Neural crest cell (in vitro differentiated cells): ENCODE results near the gene KIAA0753. TPM values are rescaled to one million over a fixed set of nuclear protein-coding genes. Genes with fewer than 3 reads are reported as not detected.

Experiments
- DNase-seq: peaks from one replicate; pipeline ENCODE4 v3.0.0; 2021; ENCODE audit warnings: low read depth, mixed read lengths, low spot score
- H3K27ac Mint-ChIP-seq: one replicate; pipeline ENCODE4 v1.8.0; 2021; ENCODE audit warnings: mild to moderate bottlenecking, mixed read lengths; ENCODE audit not compliant: unreplicated experiment
- H3K27me3 Mint-ChIP-seq: 2 replicates; pipeline ENCODE4 v1.8.0; 2021; ENCODE audit warnings: low read depth, mild to moderate bottlenecking, mixed read lengths
- H3K36me3 Mint-ChIP-seq: 2 replicates; pipeline ENCODE4 v1.8.0; 2021; ENCODE audit warnings: low read depth, mild to moderate bottlenecking, mixed read lengths
- H3K4me1 Mint-ChIP-seq: 2 replicates; pipeline ENCODE4 v1.8.0; 2021; ENCODE audit warnings: mixed read lengths
- H3K4me3 Mint-ChIP-seq: one replicate; pipeline ENCODE4 v1.8.0; 2021; ENCODE audit warnings: mild to moderate bottlenecking, mixed read lengths
- H3K9me3 Mint-ChIP-seq: 2 replicates; pipeline ENCODE4 v1.8.0; 2021; ENCODE audit warnings: mixed read lengths
- CTCF ChIP-seq: fragments of 200-600 bp; sonication (generic); conservative IDR thresholded peaks from 2 replicates; pipeline ENCODE4 v1.5.0; 2021; ENCODE audit warnings: antibody characterized with exemption, mild to moderate bottlenecking
- total RNA-seq: library from RNA; stranded (reverse); gene quantifications from 2 replicates; pipeline ENCODE4 v1.2.1, GENCODE V29; 2021

KIAA0753 gene
- total RNA-seq, 1 donor from 2014 or later, result 44.1 TPM

GRCh38 chr17:6570731-6571451 lies 69.6 kb downstream of the KIAA0753 start:
- Mint-ChIP-seq H3K9me3 (no peaks in the 10 kb centered on the region), H3K27ac (no peak overlapping the region), H3K36me3 (peaks cover 6% of the 10 kb centered on the region), H3K27me3 (peaks cover 8% of the 10 kb centered on the region), H3K4me1 (peaks cover 45% of the 10 kb centered on the region), H3K4me3 (peak overlapping the region; percentile 23)
- DNase-seq, result no peak
- TF ChIP-seq CTCF, result no peak

- peaks cover 8% of the 10 kb centered on the region for H3K27me3 Mint-ChIP-seq
- peak overlapping the region; percentile 35 for H3K27ac Mint-ChIP-seq
- H3K4me3 Mint-ChIP-seq, result peak overlapping the region; percentile 39
- no peak for TF ChIP-seq CTCF
- peaks cover 32% of the 10 kb centered on the region for H3K4me1 Mint-ChIP-seq
- H3K36me3 Mint-ChIP-seq, result no peaks in the 10 kb centered on the region
- H3K9me3 Mint-ChIP-seq, result no peaks in the 10 kb centered on the region
- DNase-seq, result no peak
Measured at GRCh38 chr17:6569370-6570285, 70.9 kb downstream of the KIAA0753 start.

- no peak for TF ChIP-seq CTCF
- Mint-ChIP-seq H3K27ac (no peak overlapping the region), H3K9me3 (no peaks in the 10 kb centered on the region), H3K36me3 (no peaks in the 10 kb centered on the region), H3K27me3 (peaks cover 8% of the 10 kb centered on the region), H3K4me1 (peaks cover 30% of the 10 kb centered on the region), H3K4me3 (no peak overlapping the region)
- no peak for DNase-seq
Measured at GRCh38 chr17:6568184-6568758, 72.2 kb downstream of the KIAA0753 start.

DNA sequence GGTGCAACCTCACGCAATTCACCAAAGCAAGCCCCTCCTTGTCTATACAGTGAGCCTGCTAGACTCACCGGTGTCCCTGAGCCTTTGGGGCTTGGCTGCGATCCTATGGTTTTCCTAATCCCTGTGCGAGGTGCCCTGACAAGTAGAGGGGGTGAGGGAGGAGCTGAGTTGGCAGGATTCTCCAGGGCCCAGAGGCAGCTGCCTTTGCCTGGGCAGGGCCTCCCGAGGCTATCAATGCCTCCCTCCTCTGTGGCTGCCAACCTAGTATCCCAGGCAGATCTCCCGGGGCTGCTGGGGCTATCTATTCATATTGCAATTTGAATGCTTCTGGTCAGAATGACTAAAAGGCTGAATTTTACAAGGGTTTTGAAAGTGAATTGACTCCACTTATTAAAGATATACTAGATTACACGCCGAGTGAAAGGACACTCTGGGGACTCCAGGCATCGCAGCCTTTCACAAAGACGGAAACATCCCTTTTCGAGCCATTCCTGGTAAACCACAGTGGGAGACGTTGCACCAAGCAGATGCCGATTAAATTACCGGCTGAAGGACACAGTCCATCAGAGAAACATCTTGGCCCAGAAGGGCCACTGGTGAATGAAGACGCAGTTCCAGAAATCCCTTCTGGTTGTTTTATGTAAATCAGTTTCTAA lies 72.9 kb downstream of the KIAA0753 start:
- H3K27me3 Mint-ChIP-seq, result peaks cover 8% of the 10 kb centered on the region
- no peaks in the 10 kb centered on the region for H3K9me3 Mint-ChIP-seq
- no peak for DNase-seq
- no peaks in the 10 kb centered on the region for H3K36me3 Mint-ChIP-seq
- peaks cover 28% of the 10 kb centered on the region for H3K4me1 Mint-ChIP-seq
- H3K4me3 Mint-ChIP-seq, result peak overlapping the region; percentile 36
- no peak for TF ChIP-seq CTCF
- H3K27ac Mint-ChIP-seq, result no peak overlapping the region

DNA sequence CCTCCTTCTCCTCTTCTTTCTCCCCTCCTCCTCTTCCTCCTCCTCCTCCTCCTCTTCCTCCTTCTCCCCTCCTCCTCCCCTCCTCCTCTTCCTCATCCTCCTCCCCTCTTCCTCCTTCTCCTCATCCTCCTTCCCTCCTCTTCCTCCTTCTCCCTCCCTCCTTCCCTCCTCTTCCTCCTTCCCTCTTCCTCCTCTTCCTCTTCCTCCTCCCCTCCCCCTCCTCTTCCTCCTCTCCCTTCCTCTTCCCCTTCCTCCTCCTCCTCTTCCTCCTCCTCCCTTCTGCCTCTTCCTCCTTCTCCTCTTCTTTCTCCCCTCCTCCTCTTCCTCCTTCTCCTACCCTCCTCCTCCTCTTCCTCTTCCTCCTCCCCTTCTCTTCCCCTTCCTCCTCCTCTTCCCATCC lies 79.1 kb downstream of the KIAA0753 start:
- no peak overlapping the region for H3K27ac Mint-ChIP-seq
- DNase-seq, result no peak
- H3K4me3 Mint-ChIP-seq, result no peak overlapping the region
- peaks cover 36% of the 10 kb centered on the region for H3K27me3 Mint-ChIP-seq
- no peaks in the 10 kb centered on the region for H3K4me1 Mint-ChIP-seq
- no peak for TF ChIP-seq CTCF
- H3K9me3 Mint-ChIP-seq, result no peaks in the 10 kb centered on the region
- no peaks in the 10 kb centered on the region for H3K36me3 Mint-ChIP-seq
